Mucosa of descending colon (tissue), 3 donors: ENCODE measurements around the gene ALDH1A3. TPM values are rescaled to one million over a fixed set of nuclear protein-coding genes. Genes with fewer than 3 reads are reported as not detected.

Experiments
- ATAC-seq: fragments of 200-7000 bp; cut with Tn5 transposase; one replicate; pipeline ENCODE4 v1.9.1; 2020; ENCODE audit warnings: mild to moderate bottlenecking, moderate library complexity
- DNase-seq, 3 donors: peaks; one replicate each; pipeline ENCODE4 v3.0.0-alpha.2; 2020
- H3K36me3 ChIP-seq: fragments of 200-600 bp; one replicate; pipeline ENCODE4 v1.8.0; 2021; ENCODE audit warnings: low read depth, mild to moderate bottlenecking
- H3K4me1 ChIP-seq: fragments of 200-600 bp; one replicate; pipeline ENCODE4 v1.8.0; 2021; ENCODE audit warnings: low read depth, mild to moderate bottlenecking
- H3K4me3 ChIP-seq: fragments of 200-600 bp; one replicate; pipeline ENCODE4 v1.8.0; 2021; ENCODE audit warnings: mild to moderate bottlenecking
- H3K9me3 ChIP-seq: fragments of 200-600 bp; one replicate; pipeline ENCODE4 v1.8.0; 2021; ENCODE audit warnings: mild to moderate bottlenecking
- intact Hi-C, 2 donors: fragments of 100-400 bp; cut with DNase I in 1 of 2; cut with micrococcal nuclease in 1 of 2; formaldehyde crosslinking; loops; one replicate each; pipeline versions ENCODE4 v1.11.0 to v1.11.1; 2022; cut with DNase I, micrococcal nuclease
- total RNA-seq, 3 donors: library from RNA; stranded (reverse); fragmentation: NEBNext Ultra II Directional in 2 of 3; extraction: Animal tissue kit (Norgen Biotek cat#: 25700) in 2 of 3; gene quantifications; one replicate each; pipeline versions ENCODE4 v1.2.1 to v1.2.4, GENCODE V29; 2021 to 2023
- TF ChIP-seq, protein P1 (sequence below): fragments of 200-600 bp; IDR thresholded peaks from one replicate; pipeline ENCODE4 v1.8.0; 2022; ENCODE audit warnings: antibody characterized with exemption, mild to moderate bottlenecking
- donor health status: DM: no; HTN: no; CAD: no; lungs with moderate emphysema.
- donor health status: DM: no; HTN: no; CAD: no.
- donor health status: DM: no; HTN: yes; CAD: no.

ALDH1A3 gene
- total RNA-seq, 3 donors from 2014 or later, result 4.7 to 18.0 (median 12.9) TPM

DNA sequence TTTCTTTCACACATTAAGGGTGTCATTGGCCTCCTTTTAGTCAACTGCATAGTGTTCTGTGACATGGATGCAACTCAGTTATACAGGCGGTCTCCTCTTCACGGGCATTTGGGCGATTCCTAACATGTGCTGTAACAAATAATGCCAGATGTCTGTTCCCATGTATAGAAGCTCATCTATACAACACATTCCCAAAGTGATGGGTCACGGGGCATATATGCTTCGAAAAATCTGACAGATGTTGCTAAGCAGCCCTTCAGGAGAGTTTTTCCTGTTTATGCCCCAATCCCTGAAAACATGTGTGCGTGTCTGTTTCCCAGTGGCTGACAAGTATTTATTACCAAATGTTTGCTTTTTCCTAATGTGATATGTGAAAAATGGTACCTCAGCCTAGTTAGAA lies 65.4 kb downstream of the ALDH1A3 start:
- no peak for ATAC-seq
- TF ChIP-seq, protein P1, sequence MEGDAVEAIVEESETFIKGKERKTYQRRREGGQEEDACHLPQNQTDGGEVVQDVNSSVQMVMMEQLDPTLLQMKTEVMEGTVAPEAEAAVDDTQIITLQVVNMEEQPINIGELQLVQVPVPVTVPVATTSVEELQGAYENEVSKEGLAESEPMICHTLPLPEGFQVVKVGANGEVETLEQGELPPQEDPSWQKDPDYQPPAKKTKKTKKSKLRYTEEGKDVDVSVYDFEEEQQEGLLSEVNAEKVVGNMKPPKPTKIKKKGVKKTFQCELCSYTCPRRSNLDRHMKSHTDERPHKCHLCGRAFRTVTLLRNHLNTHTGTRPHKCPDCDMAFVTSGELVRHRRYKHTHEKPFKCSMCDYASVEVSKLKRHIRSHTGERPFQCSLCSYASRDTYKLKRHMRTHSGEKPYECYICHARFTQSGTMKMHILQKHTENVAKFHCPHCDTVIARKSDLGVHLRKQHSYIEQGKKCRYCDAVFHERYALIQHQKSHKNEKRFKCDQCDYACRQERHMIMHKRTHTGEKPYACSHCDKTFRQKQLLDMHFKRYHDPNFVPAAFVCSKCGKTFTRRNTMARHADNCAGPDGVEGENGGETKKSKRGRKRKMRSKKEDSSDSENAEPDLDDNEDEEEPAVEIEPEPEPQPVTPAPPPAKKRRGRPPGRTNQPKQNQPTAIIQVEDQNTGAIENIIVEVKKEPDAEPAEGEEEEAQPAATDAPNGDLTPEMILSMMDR, result no peak
- Histone ChIP-seq H3K4me3 (no peak overlapping the region), H3K36me3 (no peaks in the 10 kb centered on the region), H3K4me1 (no peaks in the 10 kb centered on the region), H3K9me3 (no peaks in the 10 kb centered on the region)
- intact Hi-C loops, result no loop called here
- DNase-seq, result no peak

DNA sequence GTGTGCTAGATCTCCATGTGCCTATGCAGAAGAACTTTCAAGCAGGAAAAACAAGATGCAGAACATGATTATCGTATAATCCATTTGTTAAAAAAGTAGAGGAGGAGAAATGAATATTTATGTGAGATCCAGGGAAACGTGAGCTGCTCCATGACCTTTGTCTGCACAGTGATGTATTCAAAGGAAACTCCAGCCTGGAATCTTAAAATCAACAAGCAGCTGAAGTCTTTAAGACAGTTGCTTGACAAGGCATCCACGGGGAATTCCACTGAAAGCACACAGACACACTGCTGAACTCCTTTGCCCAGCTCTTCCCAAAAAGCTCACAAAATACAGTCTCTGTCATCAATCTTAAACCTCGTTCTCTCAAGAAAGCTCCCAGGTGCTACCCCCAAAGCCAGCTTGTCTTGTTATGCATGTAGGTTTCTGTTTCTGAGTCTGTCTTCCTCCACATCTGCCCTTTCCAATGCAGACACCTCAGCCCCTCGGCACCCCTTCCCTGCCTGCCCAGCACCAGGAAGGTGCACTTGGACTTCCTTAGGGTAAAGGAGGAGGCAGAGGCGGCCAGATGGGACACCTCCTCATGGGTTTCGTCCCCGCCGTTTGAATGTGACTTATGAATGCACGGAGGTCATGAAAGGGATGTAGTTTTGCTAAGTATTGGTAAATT lies 68.3 kb downstream of the ALDH1A3 start:
- ATAC-seq (no peak), DNase-seq (no peak)
- Histone ChIP-seq H3K4me3 (no peak overlapping the region), H3K4me1 (no peaks in the 10 kb centered on the region), H3K36me3 (no peaks in the 10 kb centered on the region), H3K9me3 (no peaks in the 10 kb centered on the region)
- TF ChIP-seq, protein P1, result no peak
- intact Hi-C loops, result no loop called here

DNA sequence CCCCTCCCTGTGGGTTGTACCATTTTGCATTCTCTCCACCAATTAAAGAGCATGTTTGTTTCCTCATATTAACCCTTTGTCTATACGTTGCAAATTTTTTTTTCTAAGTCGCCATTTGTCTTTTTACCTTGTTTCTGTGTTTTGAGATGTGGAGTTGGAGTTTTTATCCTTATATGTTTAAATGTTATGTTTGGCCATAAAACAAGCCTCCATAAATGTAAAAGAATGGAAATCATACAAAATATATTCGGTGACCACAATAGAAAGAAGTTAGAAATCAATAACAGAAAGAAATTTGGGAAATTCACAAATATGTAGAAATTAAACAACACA lies 68.8 kb downstream of the ALDH1A3 start:
- H3K4me3 ChIP-seq, result no peak overlapping the region
- no peaks in the 10 kb centered on the region for H3K4me1 ChIP-seq
- no peaks in the 10 kb centered on the region for H3K9me3 ChIP-seq
- no peaks in the 10 kb centered on the region for H3K36me3 ChIP-seq
- intact Hi-C loops, result no loop called here
- ATAC-seq, result no peak
- no peak for DNase-seq
- TF ChIP-seq, protein P1, result no peak

DNA sequence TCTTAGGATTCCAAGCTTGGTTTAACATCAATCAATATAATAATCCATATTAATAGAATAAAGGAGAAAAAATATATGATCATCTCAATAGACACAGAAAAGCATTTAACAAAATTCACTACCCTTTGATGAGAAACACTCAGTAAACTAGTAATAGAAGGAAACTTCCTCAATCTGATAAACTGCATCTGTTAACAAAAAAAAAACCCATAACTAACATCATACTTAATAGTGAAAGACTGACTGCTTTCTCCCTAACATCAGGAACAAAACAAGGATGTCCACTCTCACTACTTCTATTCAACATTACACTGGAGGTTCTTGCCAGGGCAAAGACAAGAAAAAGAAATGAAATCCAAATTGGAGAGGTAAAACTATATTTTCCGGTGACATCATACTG lies 70.1 kb downstream of the ALDH1A3 start:
- intact Hi-C loops, result no loop called here
- Histone ChIP-seq H3K36me3 (no peaks in the 10 kb centered on the region), H3K4me3 (no peak overlapping the region), H3K4me1 (no peaks in the 10 kb centered on the region), H3K9me3 (no peaks in the 10 kb centered on the region)
- ATAC-seq (no peak), DNase-seq (no peak)
- TF ChIP-seq, protein P1, result no peak

DNA sequence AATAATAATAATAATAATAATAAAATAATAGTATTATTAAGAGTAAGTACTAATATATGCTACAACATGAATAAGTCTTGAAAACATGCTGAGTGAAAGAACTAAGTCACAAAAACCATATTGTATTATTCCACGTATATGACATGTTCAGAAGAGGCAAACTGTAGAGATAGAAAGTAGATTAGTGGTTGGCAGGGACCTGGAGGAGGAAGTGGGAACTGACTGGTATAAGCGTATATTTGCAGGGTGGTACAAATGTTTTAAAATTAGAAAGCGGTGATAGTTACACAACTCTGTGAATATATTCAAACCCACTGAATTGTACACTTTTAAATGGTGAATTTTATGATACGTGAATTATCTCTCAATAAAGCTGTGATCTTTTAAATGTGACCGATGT lies 72.3 kb downstream of the ALDH1A3 start:
- H3K4me1 ChIP-seq, result no peaks in the 10 kb centered on the region
- H3K9me3 ChIP-seq, result no peaks in the 10 kb centered on the region
- intact Hi-C loops, result no loop called here
- H3K4me3 ChIP-seq, result no peak overlapping the region
- ATAC-seq (peak; percentile 48), DNase-seq (no peak)
- TF ChIP-seq, protein P1, result no peak
- H3K36me3 ChIP-seq, result no peaks in the 10 kb centered on the region

DNA sequence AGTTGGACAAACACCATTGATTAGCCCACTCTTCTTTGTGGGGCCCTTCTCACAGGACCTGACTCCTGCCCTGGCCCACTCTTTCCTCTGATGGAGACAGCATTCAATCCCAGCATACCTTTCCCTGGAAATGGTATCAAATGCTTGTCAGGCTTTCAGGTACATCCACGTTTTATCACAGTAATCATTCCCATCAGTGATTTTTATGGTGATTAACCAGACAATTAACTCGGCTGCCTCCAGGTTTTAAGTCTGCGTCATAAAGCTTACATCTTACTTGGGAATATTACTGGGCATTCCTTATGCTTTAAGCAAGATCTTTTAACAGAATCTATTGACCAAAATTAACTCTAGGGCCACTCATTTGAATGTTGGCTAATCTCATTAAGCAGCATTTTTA lies 72.9 kb downstream of the ALDH1A3 start:
- ATAC-seq (no peak), DNase-seq (no peak)
- Histone ChIP-seq H3K9me3 (no peaks in the 10 kb centered on the region), H3K4me1 (no peaks in the 10 kb centered on the region), H3K36me3 (no peaks in the 10 kb centered on the region), H3K4me3 (no peak overlapping the region)
- intact Hi-C loops, result no loop called here
- TF ChIP-seq, protein P1, result no peak
